OCI-LY1 (cell line): ENCODE results near the gene CDH19.

ENCODE experiments used
- H2AFZ ChIP-seq: fragments of 200-600 bp; sonication (generic), shearing (Covaris generic); 2 replicates; pipeline ENCODE4 v1.6.0; 2014; ENCODE audit warnings: antibody characterized with exemption, mild to moderate bottlenecking, low read length
- H3F3A ChIP-seq: fragments of 200-600 bp; sonication (generic), shearing (Covaris generic); 2 replicates; pipeline ENCODE4 v1.6.0; 2014; ENCODE audit warnings: mild to moderate bottlenecking, antibody characterized with exemption, low read length, moderate library complexity; ENCODE audit not compliant: insufficient read depth
- H3K27ac ChIP-seq: fragments of 200-600 bp; sonication (generic); 2 replicates; pipeline ENCODE4 v1.5.1; 2014; ENCODE audit warnings: low read length, mixed run types, mild to moderate bottlenecking, low read depth; ENCODE audit not compliant: poor library complexity, severe bottlenecking
- H3K27me3 ChIP-seq: fragments of 200-600 bp; sonication (generic); 2 replicates; pipeline ENCODE4 v1.6.0; 2014; ENCODE audit warnings: antibody characterized with exemption, mild to moderate bottlenecking, low read length, moderate library complexity; ENCODE audit not compliant: insufficient read depth
- H3K36me3 ChIP-seq: fragments of 200-600 bp; sonication (generic); 2 replicates; pipeline ENCODE4 v1.6.1; 2014; ENCODE audit warnings: mild to moderate bottlenecking, antibody characterized with exemption, low read length, moderate library complexity, mixed read lengths; ENCODE audit not compliant: insufficient read depth
- H3K4me1 ChIP-seq: fragments of 200-600 bp; sonication (generic); 2 replicates; pipeline ENCODE4 v1.5.1; 2014; ENCODE audit warnings: mild to moderate bottlenecking, low read length, moderate library complexity; ENCODE audit not compliant: insufficient read depth, severe bottlenecking
- H3K4me2 ChIP-seq: fragments of 200-600 bp; sonication (generic), shearing (Covaris generic); 2 replicates; pipeline ENCODE4 v1.6.1; 2014; ENCODE audit warnings: low read length
- H3K4me3 ChIP-seq: fragments of 200-600 bp; sonication (generic); 2 replicates; pipeline ENCODE4 v1.5.1; 2014; ENCODE audit warnings: low read length, low read depth, mild to moderate bottlenecking, mixed read lengths; ENCODE audit not compliant: poor library complexity, severe bottlenecking
- H3K79me2 ChIP-seq: fragments of 200-600 bp; shearing (Covaris generic); 2 replicates; pipeline ENCODE4 v1.6.1; 2016; ENCODE audit warnings: mixed run types, low read length, mixed read lengths; ENCODE audit not compliant: insufficient read depth
- H3K9ac ChIP-seq: fragments of 200-600 bp; sonication (generic), shearing (Covaris generic); 2 replicates; pipeline ENCODE4 v1.6.1; 2014; ENCODE audit warnings: mild to moderate bottlenecking, low read length, mixed read lengths
- H3K9me2 ChIP-seq: fragments of 200-600 bp; sonication (generic), shearing (Covaris generic); 2 replicates; pipeline ENCODE4 v1.6.1; 2014; ENCODE audit warnings: low read depth, mild to moderate bottlenecking, low read length, mixed read lengths
- H3K9me3 ChIP-seq: fragments of 200-600 bp; shearing (Covaris generic); 2 replicates; pipeline ENCODE4 v1.6.1; 2014; ENCODE audit warnings: low read length, mixed read lengths
- H4K20me1 ChIP-seq: fragments of 200-600 bp; sonication (generic), shearing (Covaris generic); 2 replicates; pipeline ENCODE4 v1.6.0; 2016; ENCODE audit warnings: mild to moderate bottlenecking, low read length; ENCODE audit not compliant: insufficient read depth
- EZH2 ChIP-seq: fragments of 200-600 bp; sonication (generic), shearing (Covaris generic); IDR thresholded peaks from 2 replicates; pipeline ENCODE4 v1.8.0; 2017; ENCODE audit warnings: borderline replicate concordance, mixed run types, mild to moderate bottlenecking, antibody characterized with exemption, low read length, moderate library complexity, mixed read lengths
- TF ChIP-seq, protein P1 (sequence below): fragments of 200-600 bp; sonication (generic), shearing (Covaris generic); IDR thresholded peaks from 2 replicates; pipeline ENCODE4 v1.5.1; 2017; ENCODE audit warnings: mild to moderate bottlenecking, antibody characterized with exemption, low read length, moderate library complexity, mixed read lengths

CDH19 gene

GRCh38 chr18:66616523-66616983, 12.7 kb upstream of the CDH19 start:
- Histone ChIP-seq H3K27me3 (no peaks in the 10 kb centered on the region), H2AFZ (no peak overlapping the region), H3K9me2 (no peaks in the 10 kb centered on the region), H3K4me1 (no peaks in the 10 kb centered on the region), H3K79me2 (no peaks in the 10 kb centered on the region), H3F3A (no peaks in the 10 kb centered on the region), H3K9me3 (no peaks in the 10 kb centered on the region), H3K36me3 (no peaks in the 10 kb centered on the region), H3K4me2 (no peak overlapping the region), H3K27ac (no peak overlapping the region), H3K4me3 (no peak overlapping the region), H3K9ac (no peak overlapping the region), H4K20me1 (no peaks in the 10 kb centered on the region)
- TF ChIP-seq, protein P1, sequence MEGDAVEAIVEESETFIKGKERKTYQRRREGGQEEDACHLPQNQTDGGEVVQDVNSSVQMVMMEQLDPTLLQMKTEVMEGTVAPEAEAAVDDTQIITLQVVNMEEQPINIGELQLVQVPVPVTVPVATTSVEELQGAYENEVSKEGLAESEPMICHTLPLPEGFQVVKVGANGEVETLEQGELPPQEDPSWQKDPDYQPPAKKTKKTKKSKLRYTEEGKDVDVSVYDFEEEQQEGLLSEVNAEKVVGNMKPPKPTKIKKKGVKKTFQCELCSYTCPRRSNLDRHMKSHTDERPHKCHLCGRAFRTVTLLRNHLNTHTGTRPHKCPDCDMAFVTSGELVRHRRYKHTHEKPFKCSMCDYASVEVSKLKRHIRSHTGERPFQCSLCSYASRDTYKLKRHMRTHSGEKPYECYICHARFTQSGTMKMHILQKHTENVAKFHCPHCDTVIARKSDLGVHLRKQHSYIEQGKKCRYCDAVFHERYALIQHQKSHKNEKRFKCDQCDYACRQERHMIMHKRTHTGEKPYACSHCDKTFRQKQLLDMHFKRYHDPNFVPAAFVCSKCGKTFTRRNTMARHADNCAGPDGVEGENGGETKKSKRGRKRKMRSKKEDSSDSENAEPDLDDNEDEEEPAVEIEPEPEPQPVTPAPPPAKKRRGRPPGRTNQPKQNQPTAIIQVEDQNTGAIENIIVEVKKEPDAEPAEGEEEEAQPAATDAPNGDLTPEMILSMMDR = peak; percentile 60
- TF ChIP-seq EZH2 = no peak

DNA sequence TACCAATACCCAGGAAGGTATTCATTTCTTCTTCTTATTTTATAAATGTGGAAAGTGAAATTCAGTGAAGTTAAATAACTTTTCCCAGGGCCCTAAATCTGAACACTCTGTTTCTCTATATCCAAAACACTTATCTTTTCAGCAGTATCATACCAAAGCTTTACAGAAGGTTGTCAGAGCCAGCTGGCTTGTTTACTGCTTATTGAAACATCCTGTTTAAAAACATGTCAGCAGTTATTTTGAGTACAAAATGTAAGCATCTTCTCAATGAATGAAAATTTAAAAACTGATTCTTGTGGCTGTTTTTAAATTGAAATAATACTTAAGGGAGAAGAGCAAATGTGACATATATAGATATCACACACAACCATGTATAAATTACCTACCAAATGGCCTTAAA, 11.3 kb upstream of the CDH19 start:
- Histone ChIP-seq H3F3A (no peaks in the 10 kb centered on the region), H3K79me2 (no peaks in the 10 kb centered on the region), H3K9me3 (no peaks in the 10 kb centered on the region), H3K4me1 (no peaks in the 10 kb centered on the region), H3K4me3 (no peak overlapping the region), H2AFZ (no peak overlapping the region), H3K27ac (no peak overlapping the region), H3K4me2 (no peak overlapping the region), H4K20me1 (no peaks in the 10 kb centered on the region), H3K9me2 (no peaks in the 10 kb centered on the region), H3K9ac (no peak overlapping the region), H3K36me3 (no peaks in the 10 kb centered on the region), H3K27me3 (no peaks in the 10 kb centered on the region)
- TF ChIP-seq, protein P1 = no peak
- no peak for TF ChIP-seq EZH2

DNA sequence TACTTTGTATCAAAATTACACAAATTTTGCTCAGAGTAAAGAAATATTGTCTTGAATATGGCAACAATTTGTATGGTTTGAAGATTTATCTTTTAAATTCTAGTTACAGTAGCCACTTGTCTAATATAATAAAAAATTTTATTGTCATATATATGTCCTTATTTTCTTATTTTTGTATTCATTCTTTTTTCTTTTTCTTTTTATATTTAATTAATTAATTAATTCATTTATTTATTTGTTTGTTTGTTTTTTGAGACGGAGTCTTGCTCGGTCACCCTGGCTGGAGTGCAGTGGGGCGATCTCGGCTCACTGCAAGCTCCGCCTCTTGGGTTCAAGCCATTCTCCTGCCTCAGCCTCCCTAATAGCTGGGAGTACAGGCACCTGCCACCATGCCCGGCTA, 3.7 kb upstream of the CDH19 start:
- Histone ChIP-seq H3K79me2 (no peaks in the 10 kb centered on the region), H4K20me1 (no peaks in the 10 kb centered on the region), H3K4me1 (no peaks in the 10 kb centered on the region), H3K9me3 (no peaks in the 10 kb centered on the region), H3K9ac (no peak overlapping the region), H3K4me2 (no peak overlapping the region), H3K36me3 (no peaks in the 10 kb centered on the region), H2AFZ (no peak overlapping the region), H3K27me3 (no peaks in the 10 kb centered on the region), H3F3A (no peaks in the 10 kb centered on the region), H3K9me2 (no peaks in the 10 kb centered on the region), H3K27ac (no peak overlapping the region), H3K4me3 (no peak overlapping the region)
- TF ChIP-seq EZH2 = no peak
- TF ChIP-seq, protein P1 = no peak
